ENCODE results near the gene ATP10D.

- TF ChIP-seq POLR2A (IDR thresholded peaks at IDR 0.05) (no peak), CTCF (IDR thresholded peaks at IDR 0.05) (no peak)
Measured at GRCh38 chr4:47531241-47531953, 46.3 kb downstream of the ATP10D start.

All from heart left ventricle (tissue), 13 donors.